ENCODE results near the gene UST. TPM values are rescaled to one million over a fixed set of nuclear protein-coding genes. Genes with fewer than 3 reads are reported as not detected.

Gene UST
- total RNA-seq, 1 experiment from 2014 or later, result 3.9 TPM

GRCh38 chr6:148822819-148823218 lies 76.0 kb downstream of the UST start:
- no peak overlapping the region for H3K27ac ChIP-seq (ENCODE audit: low read length)
- no peak for DNase-seq
- CTCF ChIA-PET, result no interaction called here
- TF ChIP-seq EZH2phosphoT487 (IDR thresholded peaks at IDR 0.05; ENCODE audit: borderline replicate concordance, low read length) (no peak), CTCF (conservative IDR thresholded peaks at IDR 0.05; ENCODE audit: low read depth, low read length) (no peak), EZH2 (IDR thresholded peaks at IDR 0.05; ENCODE audit: low read length, unreplicated experiment) (no peak)
- no peaks in the 10 kb centered on the region for H3K36me3 ChIP-seq (ENCODE audit: low read depth, low read length)
- POLR2A ChIA-PET (ENCODE audit: unreplicated experiment), result no interaction called here
- no peak overlapping the region for H3K4me3 ChIP-seq (ENCODE audit: low read length)
- no peaks in the 10 kb centered on the region for H3K79me2 ChIP-seq (ENCODE audit: low read length)
- H3K9ac ChIP-seq (ENCODE audit: low read length), result no peak overlapping the region
- no peaks in the 10 kb centered on the region for H4K20me1 ChIP-seq (ENCODE audit: low read length)
- H3F3A ChIP-seq (ENCODE audit: low read length, unreplicated experiment), result no peaks in the 10 kb centered on the region
- H3K9me2 ChIP-seq (replicated peaks; ENCODE audit: low read length), result no peaks in the 10 kb centered on the region
- H3K4me1 ChIP-seq (ENCODE audit: insufficient read depth, low read length), result no peaks in the 10 kb centered on the region
- no peaks in the 10 kb centered on the region for H3K9me3 ChIP-seq (ENCODE audit: low read length)
- intact Hi-C loops (cut with micrococcal nuclease), result no loop called here
- no peak overlapping the region for H2AFZ ChIP-seq (ENCODE audit: low read length)
- ATAC-seq, result no peak
- BruUV-seq (replicated peaks), result no TSS peak
- no peaks in the 10 kb centered on the region for H3K27me3 ChIP-seq (ENCODE audit: low read length)
- H3K4me2 ChIP-seq (ENCODE audit: low read length), result no peak overlapping the region

GRCh38 chr6:148824291-148824690 lies 77.5 kb downstream of the UST start:
- no peak overlapping the region for H3K9ac ChIP-seq (ENCODE audit: low read length)
- BruUV-seq (replicated peaks), result no TSS peak
- TF ChIP-seq EZH2 (IDR thresholded peaks at IDR 0.05; ENCODE audit: low read length, unreplicated experiment), result no peak
- TF ChIP-seq CTCF (conservative IDR thresholded peaks at IDR 0.05; ENCODE audit: low read depth, low read length), result no peak
- no peak for TF ChIP-seq EZH2phosphoT487 (IDR thresholded peaks at IDR 0.05; ENCODE audit: borderline replicate concordance, low read length)
- no peaks in the 10 kb centered on the region for H3K27me3 ChIP-seq (ENCODE audit: low read length)
- DNase-seq, result no peak
- H3K79me2 ChIP-seq (ENCODE audit: low read length), result no peaks in the 10 kb centered on the region
- no peaks in the 10 kb centered on the region for H3K9me2 ChIP-seq (replicated peaks; ENCODE audit: low read length)
- H3K4me3 ChIP-seq (ENCODE audit: low read length), result no peak overlapping the region
- no peak for ATAC-seq
- H3K27ac ChIP-seq (ENCODE audit: low read length), result no peak overlapping the region
- no peaks in the 10 kb centered on the region for H4K20me1 ChIP-seq (ENCODE audit: low read length)
- no peak overlapping the region for H3K4me2 ChIP-seq (ENCODE audit: low read length)
- no peaks in the 10 kb centered on the region for H3K36me3 ChIP-seq (ENCODE audit: low read depth, low read length)
- intact Hi-C loops (cut with micrococcal nuclease), result no loop called here
- ChIA-PET POLR2A (ENCODE audit: unreplicated experiment) (no interaction called here), CTCF (no interaction called here)
- no peaks in the 10 kb centered on the region for H3K9me3 ChIP-seq (ENCODE audit: low read length)
- no peak overlapping the region for H2AFZ ChIP-seq (ENCODE audit: low read length)
- no peaks in the 10 kb centered on the region for H3F3A ChIP-seq (ENCODE audit: low read length, unreplicated experiment)
- 0 out of 2 replicates have a peak, but pooled peaks cover 3% of the 10 kb centered on the region for H3K4me1 ChIP-seq (ENCODE audit: insufficient read depth, low read length)

- H3K9me3 ChIP-seq (ENCODE audit: low read length), result no peaks in the 10 kb centered on the region
- H3K27ac ChIP-seq (ENCODE audit: low read length), result no peak overlapping the region
- H3K79me2 ChIP-seq (ENCODE audit: low read length), result no peaks in the 10 kb centered on the region
- BruUV-seq (replicated peaks), result no TSS peak
- no peak overlapping the region for H3K9ac ChIP-seq (ENCODE audit: low read length)
- H3K4me1 ChIP-seq (ENCODE audit: insufficient read depth, low read length), result 0 out of 2 replicates have a peak, but pooled peaks cover 9% of the 10 kb centered on the region
- no peak overlapping the region for H3K4me2 ChIP-seq (ENCODE audit: low read length)
- no peaks in the 10 kb centered on the region for H3F3A ChIP-seq (ENCODE audit: low read length, unreplicated experiment)
- CTCF ChIA-PET, result no interaction called here
- intact Hi-C loops (cut with micrococcal nuclease), result no loop called here
- H4K20me1 ChIP-seq (ENCODE audit: low read length), result no peaks in the 10 kb centered on the region
- DNase-seq (no peak), ATAC-seq (no peak)
- POLR2A ChIA-PET (ENCODE audit: unreplicated experiment), result no interaction called here
- H3K36me3 ChIP-seq (ENCODE audit: low read depth, low read length), result no peaks in the 10 kb centered on the region
- H3K4me3 ChIP-seq (ENCODE audit: low read length), result no peak overlapping the region
- H2AFZ ChIP-seq (ENCODE audit: low read length), result no peak overlapping the region
- no peak for TF ChIP-seq CTCF (conservative IDR thresholded peaks at IDR 0.05; ENCODE audit: low read depth, low read length)
- no peak for TF ChIP-seq EZH2 (IDR thresholded peaks at IDR 0.05; ENCODE audit: low read length, unreplicated experiment)
- TF ChIP-seq EZH2phosphoT487 (IDR thresholded peaks at IDR 0.05; ENCODE audit: borderline replicate concordance, low read length), result no peak
- no peaks in the 10 kb centered on the region for H3K9me2 ChIP-seq (replicated peaks; ENCODE audit: low read length)
- H3K27me3 ChIP-seq (ENCODE audit: low read length), result no peaks in the 10 kb centered on the region
Measured at GRCh38 chr6:148824960-148825359, 78.1 kb downstream of the UST start.
